ENCODE results near the gene ZNF609.
"Not testable (repeated sequence)": the region's sequence is repeated elsewhere in the genome, so short reads cannot be mapped to it uniquely, and the experiment has no call there.

ZNF609 gene

GRCh38 chr15:64456634-64457108, 3.7 kb upstream of the ZNF609 start:
- no peak for FAIRE-seq

- no peak for FAIRE-seq
These were observed 1.2 kb upstream of the ZNF609 start for GRCh38 chr15:64459066-64459781.

- peak; percentile 50 for FAIRE-seq
These were observed 644 bp downstream of the ZNF609 start for GRCh38 chr15:64460724-64461720.

- no peak for FAIRE-seq
These were observed 1.4 kb downstream of the ZNF609 start for GRCh38 chr15:64461721-64462162.

GRCh38 chr15:64462492-64462891, 2.1 kb downstream of the ZNF609 start:
- FAIRE-seq = no peak

GRCh38 chr15:64464276-64465005, 4.1 kb downstream of the ZNF609 start:
- no peak for FAIRE-seq

- no peak for FAIRE-seq
These were observed 6.2 kb downstream of the ZNF609 start for GRCh38 chr15:64466408-64467141.

- FAIRE-seq = no peak
These were observed 11.8 kb downstream of the ZNF609 start for GRCh38 chr15:64472161-64472560.

GRCh38 chr15:64474846-64475245, 14.5 kb downstream of the ZNF609 start:
- FAIRE-seq = no peak

GRCh38 chr15:64476550-64476949, 16.2 kb downstream of the ZNF609 start:
- FAIRE-seq = no peak

GRCh38 chr15:64478863-64479262, 18.5 kb downstream of the ZNF609 start:
- no peak for FAIRE-seq

- FAIRE-seq = no peak
These were observed 20.5 kb downstream of the ZNF609 start for GRCh38 chr15:64480891-64481290.

- FAIRE-seq = no peak
These were observed 23.4 kb downstream of the ZNF609 start for GRCh38 chr15:64483749-64484148.

- FAIRE-seq = no peak
These were observed 25.4 kb downstream of the ZNF609 start for GRCh38 chr15:64485796-64486195.

- FAIRE-seq = no peak
These were observed 30.4 kb downstream of the ZNF609 start for GRCh38 chr15:64490598-64491259.

- FAIRE-seq = no peak
These were observed 33.3 kb downstream of the ZNF609 start for GRCh38 chr15:64493641-64494040.

GRCh38 chr15:64495968-64496367, 35.6 kb downstream of the ZNF609 start:
- FAIRE-seq = not testable (repeated sequence)

GRCh38 chr15:64500695-64501395, 40.5 kb downstream of the ZNF609 start:
- no peak for FAIRE-seq

GRCh38 chr15:64501396-64501715, 41.0 kb downstream of the ZNF609 start:
- no peak for FAIRE-seq

GRCh38 chr15:64502151-64502550, 41.8 kb downstream of the ZNF609 start:
- FAIRE-seq = no peak

- no peak for FAIRE-seq
These were observed 42.2 kb downstream of the ZNF609 start for GRCh38 chr15:64502551-64502950.

Measured in endometrium (tissue), 2 donors.